ENCODE measurements around the gene MLXIP. TPM values are rescaled to one million over a fixed set of nuclear protein-coding genes. Genes with fewer than 3 reads are reported as not detected.

MLXIP gene
- total and polyA plus RNA-seq, 2 of the 13 experiments (the other 11 are each of a cell fraction or from before 2014, with no cell fraction given) = 5.3 to 6.7 TPM

- TF ChIP-seq HHEX (CRISPR knock-in tag; IDR thresholded peaks at IDR 0.05) (no peak), MBD4 (IDR thresholded peaks at IDR 0.05; ENCODE audit: borderline replicate concordance, low read length) (no peak), ZNF484 (CRISPR knock-in tag; IDR thresholded peaks at IDR 0.05; ENCODE audit: borderline replicate concordance, low read depth) (no peak), BHLHE40 (IDR thresholded peaks at IDR 0.05; ENCODE audit: low read length) (no peak), CBX5 (CRISPR knock-in tag; IDR thresholded peaks at IDR 0.05; ENCODE audit: borderline replicate concordance) (no peak), ZNF678 (CRISPR knock-in tag; IDR thresholded peaks at IDR 0.05) (no peak), ZNF256 (CRISPR knock-in tag; conservative IDR thresholded peaks at IDR 0.05) (no peak), ZSCAN9 (CRISPR knock-in tag; IDR thresholded peaks at IDR 0.05; ENCODE audit: borderline replicate concordance) (peak; percentile 71; the same call in 1 of the 2 replicates), GPBP1L1 (CRISPR knock-in tag; IDR thresholded peaks at IDR 0.05) (no peak), ZNF761 (CRISPR knock-in tag; conservative IDR thresholded peaks at IDR 0.05) (0 out of 2 replicates have a peak, but pooled peaks have one; percentile 37), KLF6 (CRISPR knock-in tag; IDR thresholded peaks at IDR 0.05) (peak; percentile 82; the same call in 1 of the 2 replicates), PRPF4 (IDR thresholded peaks at IDR 0.05; ENCODE audit: low read depth, low read length, poor library complexity, severe bottlenecking) (no peak), EED (CRISPR knock-in tag; IDR thresholded peaks at IDR 0.05) (peak; percentile 87), DR1 (CRISPR knock-in tag; IDR thresholded peaks at IDR 0.05) (peak; percentile 50; the same call in 1 of the 2 replicates), ATAD3A (CRISPR knock-in tag; IDR thresholded peaks at IDR 0.05) (no peak), NRL (CRISPR knock-in tag; IDR thresholded peaks at IDR 0.05; ENCODE audit: borderline replicate concordance) (no peak), MTA3 (CRISPR knock-in tag; IDR thresholded peaks at IDR 0.05) (no peak), XRCC5 (optimal IDR thresholded peaks at IDR 0.05; ENCODE audit: low read length) (peak; percentile 47), SMC3 (IDR thresholded peaks at IDR 0.05; ENCODE audit: low read length) (no peak), MAFK (conservative IDR thresholded peaks at IDR 0.05 in 1 of 2, IDR thresholded peaks at IDR 0.05 in 1 of 2; ENCODE audit: low read length in 2 of 2) (no peak)
- TF ChIP-seq, protein P1, sequence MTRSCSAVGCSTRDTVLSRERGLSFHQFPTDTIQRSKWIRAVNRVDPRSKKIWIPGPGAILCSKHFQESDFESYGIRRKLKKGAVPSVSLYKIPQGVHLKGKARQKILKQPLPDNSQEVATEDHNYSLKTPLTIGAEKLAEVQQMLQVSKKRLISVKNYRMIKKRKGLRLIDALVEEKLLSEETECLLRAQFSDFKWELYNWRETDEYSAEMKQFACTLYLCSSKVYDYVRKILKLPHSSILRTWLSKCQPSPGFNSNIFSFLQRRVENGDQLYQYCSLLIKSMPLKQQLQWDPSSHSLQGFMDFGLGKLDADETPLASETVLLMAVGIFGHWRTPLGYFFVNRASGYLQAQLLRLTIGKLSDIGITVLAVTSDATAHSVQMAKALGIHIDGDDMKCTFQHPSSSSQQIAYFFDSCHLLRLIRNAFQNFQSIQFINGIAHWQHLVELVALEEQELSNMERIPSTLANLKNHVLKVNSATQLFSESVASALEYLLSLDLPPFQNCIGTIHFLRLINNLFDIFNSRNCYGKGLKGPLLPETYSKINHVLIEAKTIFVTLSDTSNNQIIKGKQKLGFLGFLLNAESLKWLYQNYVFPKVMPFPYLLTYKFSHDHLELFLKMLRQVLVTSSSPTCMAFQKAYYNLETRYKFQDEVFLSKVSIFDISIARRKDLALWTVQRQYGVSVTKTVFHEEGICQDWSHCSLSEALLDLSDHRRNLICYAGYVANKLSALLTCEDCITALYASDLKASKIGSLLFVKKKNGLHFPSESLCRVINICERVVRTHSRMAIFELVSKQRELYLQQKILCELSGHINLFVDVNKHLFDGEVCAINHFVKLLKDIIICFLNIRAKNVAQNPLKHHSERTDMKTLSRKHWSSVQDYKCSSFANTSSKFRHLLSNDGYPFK (CRISPR knock-in tag; IDR thresholded peaks at IDR 0.05; ENCODE audit: borderline replicate concordance) = 0 out of 2 replicates have a peak, but pooled peaks have one; percentile 4
- TF ChIP-seq, protein P2, sequence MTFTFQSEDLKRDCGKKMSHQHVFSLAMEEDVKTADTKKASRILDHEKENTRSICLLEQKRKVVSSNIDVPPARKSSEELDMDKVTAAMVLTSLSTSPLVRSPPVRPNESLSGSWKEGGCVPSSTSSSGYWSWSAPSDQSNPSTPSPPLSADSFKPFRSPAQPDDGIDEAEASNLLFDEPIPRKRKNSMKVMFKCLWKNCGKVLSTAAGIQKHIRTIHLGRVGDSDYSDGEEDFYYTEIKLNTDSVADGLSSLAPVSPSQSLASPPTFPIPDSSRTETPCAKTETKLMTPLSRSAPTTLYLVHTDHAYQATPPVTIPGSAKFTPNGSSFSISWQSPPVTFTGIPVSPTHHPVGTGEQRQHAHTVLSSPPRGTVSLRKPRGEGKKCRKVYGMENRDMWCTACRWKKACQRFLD (CRISPR knock-in tag; IDR thresholded peaks at IDR 0.05; ENCODE audit: borderline replicate concordance) = peak; percentile 93; the same call in 1 of the 2 replicates
- TF ChIP-seq, protein P3, sequence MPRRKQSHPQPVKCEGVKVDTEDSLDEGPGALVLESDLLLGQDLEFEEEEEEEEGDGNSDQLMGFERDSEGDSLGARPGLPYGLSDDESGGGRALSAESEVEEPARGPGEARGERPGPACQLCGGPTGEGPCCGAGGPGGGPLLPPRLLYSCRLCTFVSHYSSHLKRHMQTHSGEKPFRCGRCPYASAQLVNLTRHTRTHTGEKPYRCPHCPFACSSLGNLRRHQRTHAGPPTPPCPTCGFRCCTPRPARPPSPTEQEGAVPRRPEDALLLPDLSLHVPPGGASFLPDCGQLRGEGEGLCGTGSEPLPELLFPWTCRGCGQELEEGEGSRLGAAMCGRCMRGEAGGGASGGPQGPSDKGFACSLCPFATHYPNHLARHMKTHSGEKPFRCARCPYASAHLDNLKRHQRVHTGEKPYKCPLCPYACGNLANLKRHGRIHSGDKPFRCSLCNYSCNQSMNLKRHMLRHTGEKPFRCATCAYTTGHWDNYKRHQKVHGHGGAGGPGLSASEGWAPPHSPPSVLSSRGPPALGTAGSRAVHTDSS (CRISPR knock-in tag; conservative IDR thresholded peaks at IDR 0.05) = no peak
These were observed at the start of gene MLXIP (continued) for GRCh38 chr12:122078141-122079032.
